B cell (primary cell): ENCODE measurements around the gene ELMO1. TPM values are rescaled to one million over a fixed set of nuclear protein-coding genes. Genes with fewer than 3 reads are reported as not detected.
"Not testable (repeated sequence)": the region's sequence is repeated elsewhere in the genome, so short reads cannot be mapped to it uniquely, and the experiment has no call there.

Source experiments
- ATAC-seq: fragments of 200-7000 bp; cut with Tn5 transposase; one replicate; pipeline ENCODE4 v1.10.0; 2021; ENCODE audit warnings: low read depth, mild to moderate bottlenecking, moderate number of reproducible peaks, moderate library complexity
- CTCF ChIA-PET: fragments of 350-600 bp; sonication (Branson Sonifier 250); formaldehyde crosslinking; loops from one replicate; lab custom pipeline; 2021; ENCODE audit warnings: antibody characterized with exemption, inconsistent platforms; lab: Charles Lee
- POLR2A ChIA-PET: fragments of 350-600 bp; sonication (Branson Sonifier 250); formaldehyde crosslinking; loops from one replicate; lab custom pipeline; 2021; ENCODE audit warnings: antibody characterized with exemption; lab: Charles Lee
- DNase-seq: peaks from one replicate; pipeline ENCODE4 v3.0.0; 2013
- H2AFZ ChIP-seq: 2 replicates; pipeline ENCODE4 v1.6.1; 2012; ENCODE audit warnings: mild to moderate bottlenecking, low read depth, low read length; ENCODE audit not compliant: insufficient read depth, poor library complexity, severe bottlenecking
- H3K27ac ChIP-seq, 2 donors: 1 replicate in 1 of 2; 2 replicates in 1 of 2; pipeline ENCODE4 v1.5.1; 2012 to 2013; ENCODE audit warnings: low read length in 2 of 2, mild to moderate bottlenecking in 2 of 2, moderate library complexity in 1 of 2
- H3K27me3 ChIP-seq, 4 experiments: fragments of 200-600 bp in 1 of 4; sonication (generic) in 1 of 4; replicated peaks in 1 of 4; 1 replicate in 2 of 4; 2 replicates in 2 of 4; pipeline versions ENCODE4 v1.6.1 to v1.7.0; 2013 to 2016; ENCODE audit warnings: low read length in 3 of 4, mild to moderate bottlenecking in 2 of 4, mixed read lengths in 1 of 4, moderate library complexity in 1 of 4; ENCODE audit not compliant: insufficient read depth in 4 of 4, control insufficient read depth in 3 of 4; ENCODE audit errors: control extremely low read depth in 1 of 4
- H3K36me3 ChIP-seq, 2 experiments: replicated peaks in 1 of 2; 1 replicate in 1 of 2; 2 replicates in 1 of 2; pipeline versions ENCODE4 v1.6.1 to v1.7.1; 2013; ENCODE audit warnings: low read length in 1 of 2; ENCODE audit not compliant: insufficient read depth in 2 of 2, control insufficient read depth in 1 of 2; ENCODE audit errors: control extremely low read depth in 1 of 2, extremely low read depth in 1 of 2
- H3K4me1 ChIP-seq, 2 donors: fragments of 200-600 bp in 1 of 2; sonication (generic) in 1 of 2; 1 replicate in 1 of 2; 2 replicates in 1 of 2; pipeline versions ENCODE4 v1.5.1 to v1.6.1; 2013 to 2017; ENCODE audit warnings: low read length in 2 of 2; ENCODE audit not compliant: control insufficient read depth in 2 of 2, insufficient read depth in 2 of 2
- H3K4me2 ChIP-seq: replicated peaks from 2 replicates; pipeline ENCODE3; 2012; ENCODE audit warnings: mild to moderate bottlenecking, low read depth, low read length; ENCODE audit not compliant: poor library complexity, severe bottlenecking
- H3K4me3 ChIP-seq, 5 experiments: fragments of 200-600 bp in 1 of 5; sonication (generic) in 1 of 5; 1 replicate in 3 of 5; 2 replicates in 2 of 5; pipeline versions ENCODE4 v1.5.1 to v1.7.0; 2011 to 2016; ENCODE audit warnings: low read length in 4 of 5, mild to moderate bottlenecking in 4 of 5, low read depth in 2 of 5, control low read depth in 1 of 5, moderate library complexity in 1 of 5; ENCODE audit not compliant: insufficient read depth in 1 of 5; ENCODE audit errors: control extremely low read depth in 1 of 5, extremely low read depth in 1 of 5
- H3K79me2 ChIP-seq: fragments of 200-600 bp; sonication (generic); one replicate; pipeline ENCODE4 v1.6.0; 2016; ENCODE audit warnings: low read length; ENCODE audit not compliant: control insufficient read depth, insufficient read depth
- H3K9ac ChIP-seq: fragments of 200-600 bp; sonication (generic); 2 replicates; pipeline ENCODE4 v1.6.1; 2017; ENCODE audit warnings: mild to moderate bottlenecking, low read length, moderate library complexity
- H3K9me3 ChIP-seq, 3 donors: one replicate each; pipeline versions ENCODE4 v1.6.1 to v1.7.1; 2013; ENCODE audit warnings: low read length in 2 of 3; ENCODE audit not compliant: control insufficient read depth in 2 of 3, insufficient read depth in 1 of 3; ENCODE audit errors: control extremely low read depth in 1 of 3
- H4K20me1 ChIP-seq: 2 replicates; pipeline ENCODE4 v1.6.0; 2012; ENCODE audit warnings: mild to moderate bottlenecking, low read length; ENCODE audit not compliant: insufficient read depth, control insufficient read depth, poor library complexity, severe bottlenecking
- H3K27ac Mint-ChIP-seq: one replicate; pipeline ENCODE4 v1.8.0; 2021; ENCODE audit warnings: mixed read lengths
- H3K27me3 Mint-ChIP-seq: one replicate; pipeline ENCODE4 v1.8.0; 2021; ENCODE audit warnings: mixed read lengths
- H3K4me1 Mint-ChIP-seq: one replicate; pipeline ENCODE4 v1.8.0; 2021; ENCODE audit warnings: mixed read lengths
- H3K4me3 Mint-ChIP-seq: one replicate; pipeline ENCODE4 v1.8.0; 2021; ENCODE audit warnings: mixed read lengths
- H3K9me3 Mint-ChIP-seq: one replicate; pipeline ENCODE4 v1.8.0; 2022; ENCODE audit warnings: mixed read lengths; ENCODE audit not compliant: insufficient read depth
- CTCF ChIP-seq: fragments of 200-600 bp; IDR thresholded peaks from one replicate; pipeline ENCODE4 v1.8.0; 2022; ENCODE audit warnings: antibody characterized with exemption, mild to moderate bottlenecking
- EZH2 ChIP-seq: IDR thresholded peaks from 2 replicates; pipeline ENCODE4 v1.6.1; 2012; ENCODE audit warnings: borderline replicate concordance, low read depth, mild to moderate bottlenecking, moderate library complexity, low read length; ENCODE audit not compliant: insufficient read depth, poor library complexity, severe bottlenecking
- WGBS: methylation state at CpG from one replicate; pipeline ENCODE4 v1.1.5; 2013; ENCODE audit warnings: missing lambda C conversion rate; ENCODE audit not compliant: insufficient coverage; 5-methylcytosine and 5-hydroxymethylcytosine counted together
- intact Hi-C: fragments of 100-400 bp; cut with micrococcal nuclease; formaldehyde crosslinking; loops from one replicate; pipeline ENCODE4 v1.10.0; 2022
- polyA plus RNA-seq: library from polyadenylated mRNA; depleted of rRNA; stranded (reverse); fragments of >200 nt; gene quantifications from 2 replicates; pipeline ENCODE4 v1.2.3, GENCODE V29; 2012
- total RNA-seq, 2 donors: library from RNA; stranded (reverse); fragments of 120-200 nt in 1 of 2; gene quantifications; 1 replicate in 1 of 2; 2 replicates in 1 of 2; pipeline versions ENCODE4 v1.2.3 to v1.2.4, GENCODE V29; 2013 to 2022

The ELMO1 gene
- total and polyA plus RNA-seq, 2 donors (not counting 1 experiment from before 2014, with no cell fraction given): 44.7 to 177 TPM

DNA sequence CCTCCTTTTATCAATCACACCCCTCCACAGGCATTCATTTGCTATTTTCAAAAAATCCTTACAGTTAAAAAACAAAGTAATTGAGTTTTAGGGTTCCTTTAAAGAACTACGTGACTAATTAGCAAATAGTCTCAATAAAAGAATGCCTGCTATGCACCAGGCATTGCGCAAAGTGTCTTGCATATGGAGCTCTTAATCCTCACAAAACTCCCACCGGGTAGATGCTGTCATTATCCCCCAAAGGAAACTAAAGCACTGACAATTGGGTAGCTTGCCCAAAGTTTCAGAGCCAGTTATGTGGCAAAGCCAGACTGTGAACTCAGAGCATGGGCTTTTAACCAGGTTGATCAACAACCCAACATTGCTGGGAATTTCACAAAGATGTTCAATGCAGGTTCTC, 305.7 kb downstream of the ELMO1 start:
- no peak overlapping the region for H3K27ac Mint-ChIP-seq

GRCh38 chr7:37141742-37142141, 306.9 kb downstream of the ELMO1 start:
- WGBS: no CpG with 5 or more reads among the region's 2 CpGs
- peaks cover 7% of the 10 kb centered on the region for H4K20me1 ChIP-seq
- H3K27ac ChIP-seq: no peak overlapping the region
- peaks cover 2% of the 10 kb centered on the region for H3K4me1 Mint-ChIP-seq
- no peaks in the 10 kb centered on the region for H3K4me1 ChIP-seq
- peaks cover 17% of the 10 kb centered on the region for H3K9me3 Mint-ChIP-seq
- no peak overlapping the region for H2AFZ ChIP-seq
- no peak for DNase-seq
- peaks cover 7% of the 10 kb centered on the region for H3K79me2 ChIP-seq
- H3K4me2 ChIP-seq: no peak overlapping the region
- POLR2A ChIA-PET: no interaction called here
- no peak for ATAC-seq
- H3K27ac Mint-ChIP-seq: no peak overlapping the region
- no peak overlapping the region for H3K4me3 Mint-ChIP-seq
- CTCF ChIA-PET: interaction anchor here (1.9 kb wide), 1 partner anchor 40 kb away, joined by 5 read pairs; no protein-coding TSS in a partner anchor
- H3K27me3 Mint-ChIP-seq: no peaks in the 10 kb centered on the region
- H3K36me3 ChIP-seq: peaks cover 2 to 7% of the 10 kb centered on the region in 2 experiments
- no peak for TF ChIP-seq EZH2
- no peak for TF ChIP-seq CTCF
- no peak overlapping the region for H3K4me3 ChIP-seq
- intact Hi-C loops: no loop called here
- peaks cover 0 to 14% (median 11%) of the 10 kb centered on the region in 3 donors for H3K9me3 ChIP-seq
- no peak overlapping the region for H3K9ac ChIP-seq
- no peaks in the 10 kb centered on the region for H3K27me3 ChIP-seq

More for the DNA sequence above, 305.7 kb downstream of the ELMO1 start:
- no peak overlapping the region for H3K4me3 Mint-ChIP-seq
- H3K4me1 Mint-ChIP-seq: no peaks in the 10 kb centered on the region
- Histone ChIP-seq H3K36me3 (peaks cover 2 to 7% of the 10 kb centered on the region in 2 experiments), H3K4me3 (no peak overlapping the region), H3K9ac (no peak overlapping the region), H3K79me2 (peaks cover 12% of the 10 kb centered on the region), H3K27me3 (no peaks in the 10 kb centered on the region), H2AFZ (no peak overlapping the region), H3K4me1 (no peaks in the 10 kb centered on the region), H3K27ac (no peak overlapping the region), H3K4me2 (no peak overlapping the region), H4K20me1 (peaks cover 7% of the 10 kb centered on the region), H3K9me3 (peaks cover 0 to 14% (median 7%) of the 10 kb centered on the region in 3 donors)
- ChIA-PET CTCF (interaction anchor here (1.9 kb wide), 1 partner anchor 39 kb away, joined by 5 read pairs; no protein-coding TSS in a partner anchor), POLR2A (no interaction called here)
- DNase-seq (no peak), ATAC-seq (no peak)
- intact Hi-C loops: no loop called here
- H3K27me3 Mint-ChIP-seq: no peaks in the 10 kb centered on the region
- 100% methylated on average over 2 of the region's 3 CpGs for WGBS
- TF ChIP-seq EZH2 (no peak), CTCF (no peak)
- peaks cover 13% of the 10 kb centered on the region for H3K9me3 Mint-ChIP-seq

- CTCF ChIA-PET, H3K27me3 Mint-ChIP-seq, H3K4me1 Mint-ChIP-seq: not testable (repeated sequence)
These were observed 314.8 kb downstream of the ELMO1 start for GRCh38 chr7:37133902-37134301.

More at GRCh38 chr7:37133902-37134301, 314.8 kb downstream of the ELMO1 start:
- H3K9ac ChIP-seq, H3K9me3 Mint-ChIP-seq, H3K4me3 Mint-ChIP-seq, intact Hi-C loops, H3K9me3 ChIP-seq, H3K4me2 ChIP-seq, DNase-seq, H4K20me1 ChIP-seq, H3K27ac Mint-ChIP-seq, H2AFZ ChIP-seq, H3K27me3 ChIP-seq, H3K4me1 ChIP-seq, H3K27ac ChIP-seq, POLR2A ChIA-PET, ATAC-seq, H3K4me3 ChIP-seq: not testable (repeated sequence)
- H3K36me3 ChIP-seq: peaks cover 0 to 47% of the 10 kb centered on the region in 2 experiments
- H3K79me2 ChIP-seq: peaks cover 26% of the 10 kb centered on the region
- no CpG with 5 or more reads among the region's 1 CpG for WGBS
